MCF 10A (cell line): ENCODE results near the gene UBXN2A. TPM values are rescaled to one million over a fixed set of nuclear protein-coding genes. Genes with fewer than 3 reads are reported as not detected.

ENCODE experiments used
- BruUV-seq: library from RNA; stranded (reverse); fragments of 400-500 nt; replicated peaks from 2 replicates; lab custom pipeline; 2021; lab: Mats Ljungman, UMichigan
- CTCF ChIA-PET: fragments of 300-600 bp; sonication (Branson Sonifier 250); formaldehyde crosslinking; extraction: SDS; loops from one replicate; lab custom pipeline; 2021; ENCODE audit warnings: antibody characterized with exemption, inconsistent platforms; lab: Yijun Ruan, JAX
- POLR2A ChIA-PET: fragments of 300-600, 350-650 bp; sonication (Branson Sonifier 250); formaldehyde crosslinking; extraction: SDS; loops from one replicate; lab custom pipeline; 2020; ENCODE audit warnings: antibody characterized with exemption, inconsistent platforms; lab: Yijun Ruan, JAX
- DNase-seq: peaks from one replicate; pipeline ENCODE4 v3.0.0-alpha.2; 2018; ENCODE audit not compliant: unreplicated experiment
- H3K27ac Mint-ChIP-seq: one replicate; pipeline ENCODE4 v1.8.0; 2022; ENCODE audit warnings: mild to moderate bottlenecking, low read depth, mixed read lengths; ENCODE audit not compliant: unreplicated experiment
- H3K27me3 Mint-ChIP-seq: one replicate; pipeline ENCODE4 v1.8.0; 2022; ENCODE audit warnings: mixed read lengths; ENCODE audit not compliant: insufficient read depth, unreplicated experiment
- H3K36me3 Mint-ChIP-seq: one replicate; pipeline ENCODE4 v1.8.0; 2022; ENCODE audit warnings: mild to moderate bottlenecking, moderate library complexity, mixed read lengths; ENCODE audit not compliant: insufficient read depth, unreplicated experiment
- H3K4me1 Mint-ChIP-seq: one replicate; pipeline ENCODE4 v1.8.0; 2022; ENCODE audit warnings: mixed read lengths; ENCODE audit not compliant: insufficient read depth, unreplicated experiment
- H3K4me3 Mint-ChIP-seq: one replicate; pipeline ENCODE4 v1.8.0; 2022; ENCODE audit warnings: mild to moderate bottlenecking, moderate library complexity, mixed read lengths; ENCODE audit not compliant: unreplicated experiment
- H3K9me3 Mint-ChIP-seq: one replicate; pipeline ENCODE4 v1.8.0; 2022; ENCODE audit warnings: mixed read lengths; ENCODE audit not compliant: unreplicated experiment
- intact Hi-C: fragments of 100-400 bp; cut with micrococcal nuclease; formaldehyde crosslinking; loops from 2 replicates; pipeline ENCODE4 v1.14.1; 2022
- total RNA-seq: library from RNA; stranded (reverse); gene quantifications from 2 replicates; pipeline ENCODE4 v1.2.3, GENCODE V29; 2022
- TF ChIP-seq, protein P1 (sequence below): fragments of 200-600 bp; IDR thresholded peaks from one replicate; pipeline ENCODE4 v1.8.0; 2022; ENCODE audit warnings: antibody characterized with exemption, mild to moderate bottlenecking; ENCODE audit not compliant: unreplicated experiment

UBXN2A gene
- total RNA-seq, 1 experiment from 2014 or later: 13.0 TPM

- ChIA-PET CTCF (no interaction called here), POLR2A (no interaction called here)
- DNase-seq: no peak
- H3K4me1 Mint-ChIP-seq: peaks cover 21% of the 10 kb centered on the region
- BruUV-seq: no TSS peak
- intact Hi-C loops: no loop called here
- H3K9me3 Mint-ChIP-seq: no peaks in the 10 kb centered on the region
- H3K36me3 Mint-ChIP-seq: no peaks in the 10 kb centered on the region
- no peak overlapping the region for H3K4me3 Mint-ChIP-seq
- no peaks in the 10 kb centered on the region for H3K27me3 Mint-ChIP-seq
- TF ChIP-seq, protein P1, sequence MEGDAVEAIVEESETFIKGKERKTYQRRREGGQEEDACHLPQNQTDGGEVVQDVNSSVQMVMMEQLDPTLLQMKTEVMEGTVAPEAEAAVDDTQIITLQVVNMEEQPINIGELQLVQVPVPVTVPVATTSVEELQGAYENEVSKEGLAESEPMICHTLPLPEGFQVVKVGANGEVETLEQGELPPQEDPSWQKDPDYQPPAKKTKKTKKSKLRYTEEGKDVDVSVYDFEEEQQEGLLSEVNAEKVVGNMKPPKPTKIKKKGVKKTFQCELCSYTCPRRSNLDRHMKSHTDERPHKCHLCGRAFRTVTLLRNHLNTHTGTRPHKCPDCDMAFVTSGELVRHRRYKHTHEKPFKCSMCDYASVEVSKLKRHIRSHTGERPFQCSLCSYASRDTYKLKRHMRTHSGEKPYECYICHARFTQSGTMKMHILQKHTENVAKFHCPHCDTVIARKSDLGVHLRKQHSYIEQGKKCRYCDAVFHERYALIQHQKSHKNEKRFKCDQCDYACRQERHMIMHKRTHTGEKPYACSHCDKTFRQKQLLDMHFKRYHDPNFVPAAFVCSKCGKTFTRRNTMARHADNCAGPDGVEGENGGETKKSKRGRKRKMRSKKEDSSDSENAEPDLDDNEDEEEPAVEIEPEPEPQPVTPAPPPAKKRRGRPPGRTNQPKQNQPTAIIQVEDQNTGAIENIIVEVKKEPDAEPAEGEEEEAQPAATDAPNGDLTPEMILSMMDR: no peak
- no peak overlapping the region for H3K27ac Mint-ChIP-seq
These were observed 78.0 kb downstream of the UBXN2A start for GRCh38 chr2:24018241-24018640.

DNA sequence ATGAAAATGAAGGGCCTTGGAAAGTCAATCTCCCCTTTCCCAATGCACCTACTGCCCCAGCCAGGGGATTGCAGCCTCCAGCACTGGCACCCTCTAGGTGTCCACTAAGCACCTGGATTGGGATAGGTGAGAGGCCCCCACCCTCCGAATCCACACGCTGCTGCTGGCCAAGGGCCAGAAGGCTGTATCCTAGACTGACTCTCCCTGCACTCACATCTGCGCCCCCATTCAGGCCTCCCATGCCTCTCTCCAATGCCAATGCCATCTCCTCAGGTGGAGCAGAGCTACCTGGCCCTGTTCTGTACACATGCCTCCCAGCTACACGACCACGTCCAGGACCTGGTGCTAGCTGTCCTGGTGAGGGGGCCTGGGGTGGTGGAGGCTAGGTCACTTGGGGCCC is 79.5 kb downstream of the UBXN2A start:
- BruUV-seq: no TSS peak
- Mint-ChIP-seq H3K36me3 (no peaks in the 10 kb centered on the region), H3K9me3 (no peaks in the 10 kb centered on the region), H3K4me1 (peaks cover 21% of the 10 kb centered on the region), H3K4me3 (no peak overlapping the region), H3K27ac (no peak overlapping the region), H3K27me3 (no peaks in the 10 kb centered on the region)
- ChIA-PET POLR2A (no interaction called here), CTCF (no interaction called here)
- DNase-seq: no peak
- TF ChIP-seq, protein P1: no peak
- intact Hi-C loops: no loop called here

- H3K9me3 Mint-ChIP-seq: no peaks in the 10 kb centered on the region
- DNase-seq: no peak
- peak overlapping the region; percentile 38 for H3K27ac Mint-ChIP-seq
- H3K4me1 Mint-ChIP-seq: peaks cover 21% of the 10 kb centered on the region
- CTCF ChIA-PET: no interaction called here
- intact Hi-C loops: no loop called here
- POLR2A ChIA-PET: interaction anchor here (2.2 kb wide), 1 partner anchor 64 kb away, joined by 6 read pairs; the partner anchor contains the start of gene TP53I3
- no peaks in the 10 kb centered on the region for H3K36me3 Mint-ChIP-seq
- BruUV-seq: no TSS peak
- H3K4me3 Mint-ChIP-seq: no peak overlapping the region
- no peaks in the 10 kb centered on the region for H3K27me3 Mint-ChIP-seq
- TF ChIP-seq, protein P1: no peak
These were observed 80.0 kb downstream of the UBXN2A start for GRCh38 chr2:24020244-24020643.

DNA sequence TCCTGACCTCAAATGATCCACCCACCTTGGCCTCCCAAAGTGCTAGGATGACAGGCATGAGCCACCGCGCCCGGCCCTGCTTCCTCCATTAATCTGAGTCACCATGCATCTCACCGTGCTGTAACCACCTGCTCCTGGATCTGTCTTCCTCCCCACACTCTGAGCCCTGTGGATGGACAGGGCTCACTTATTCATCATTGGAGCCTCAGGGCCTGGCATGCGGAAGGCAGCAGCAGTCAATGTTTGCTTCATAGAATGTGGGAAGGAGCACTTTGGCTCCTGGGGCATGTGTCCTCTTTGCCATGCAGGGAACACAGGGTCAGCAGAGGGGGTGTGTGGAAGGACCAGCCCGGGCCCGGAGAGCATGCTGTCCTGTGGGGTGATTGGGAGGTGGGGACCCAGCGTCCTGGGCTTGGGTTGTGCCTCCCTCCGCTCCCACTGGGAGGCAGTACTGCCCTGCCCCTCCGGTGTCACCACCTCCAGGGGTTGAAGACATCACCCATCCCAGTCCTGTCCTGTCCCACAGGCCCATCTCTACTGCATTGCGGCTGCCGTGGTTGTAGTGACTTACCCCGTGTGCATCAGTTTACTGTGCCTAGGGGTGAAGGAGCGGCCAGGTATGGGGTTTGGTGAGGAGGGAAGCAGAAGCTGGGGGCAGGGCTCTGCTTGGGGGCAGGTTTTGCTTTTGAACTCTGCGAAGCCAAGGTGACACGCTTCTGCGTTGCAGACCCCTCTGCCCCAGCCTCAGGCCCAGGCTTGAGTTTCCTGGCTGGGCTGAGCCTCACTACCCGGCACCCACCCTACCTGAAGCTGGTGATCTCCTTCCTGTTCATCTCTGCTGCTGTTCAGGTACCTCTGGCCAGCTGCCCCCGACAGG is 81.1 kb downstream of the UBXN2A start:
- ChIA-PET POLR2A (interaction anchor here (0.7 to 2.2 kb wide), 2 partner anchors 62 to 121 kb away, joined by 3 to 6 read pairs; partner anchors contain the start of gene TP53I3), CTCF (no interaction called here)
- Mint-ChIP-seq H3K36me3 (no peaks in the 10 kb centered on the region), H3K27ac (peak overlapping the region; percentile 38), H3K4me3 (no peak overlapping the region), H3K27me3 (no peaks in the 10 kb centered on the region), H3K9me3 (no peaks in the 10 kb centered on the region), H3K4me1 (peaks cover 14% of the 10 kb centered on the region)
- intact Hi-C loops: loop anchor here (1.0 kb wide), 3 partner anchors 40 to 361 kb away; partner anchors contain the start of gene TP53I3
- BruUV-seq: no TSS peak
- DNase-seq: peak; percentile 79
- TF ChIP-seq, protein P1: peak; percentile 51
